MM.1S (cell line): Measurements from ENCODE around the gene GSTM2.

Experiments used
- DNase-seq: peaks from one replicate; pipeline ENCODE4 v3.0.0-alpha.2; 2015
- H2AFZ ChIP-seq: fragments of 300-600 bp; sonication (generic); 2 replicates; pipeline ENCODE4 v1.6.0; 2016; ENCODE audit warnings: antibody characterized with exemption, low read length
- H3F3A ChIP-seq: fragments of 300-600 bp; sonication (generic); 2 replicates; pipeline ENCODE4 v1.6.1; 2016; ENCODE audit warnings: mild to moderate bottlenecking, antibody characterized with exemption, low read length, moderate library complexity, mixed read lengths; ENCODE audit not compliant: insufficient read depth
- H3K27ac ChIP-seq: fragments of 300-600 bp; sonication (generic); 2 replicates; pipeline ENCODE4 v1.5.1; 2016; ENCODE audit warnings: mild to moderate bottlenecking, low read length
- H3K27me3 ChIP-seq: fragments of 300-600 bp; sonication (generic); replicated peaks from 2 replicates; pipeline ENCODE4 v1.6.0; 2016; ENCODE audit warnings: low read length; ENCODE audit not compliant: insufficient read depth
- H3K36me3 ChIP-seq: fragments of 300-600 bp; sonication (generic); replicated peaks from 2 replicates; pipeline ENCODE4 v1.6.1; 2016; ENCODE audit warnings: mild to moderate bottlenecking, low read length, mixed read lengths; ENCODE audit not compliant: insufficient read depth
- H3K4me1 ChIP-seq: fragments of 300-600 bp; sonication (generic); 2 replicates; pipeline ENCODE4 v1.6.1; 2016; ENCODE audit warnings: low read length, mixed read lengths
- H3K4me2 ChIP-seq: fragments of 300-600 bp; sonication (generic); 2 replicates; pipeline ENCODE4 v1.6.0; 2016; ENCODE audit warnings: low read depth, low read length
- H3K4me3 ChIP-seq: fragments of 300-600 bp; sonication (generic); 2 replicates; pipeline ENCODE4 v1.5.1; 2016; ENCODE audit warnings: low read length, mixed read lengths
- H3K79me2 ChIP-seq: fragments of 300-600 bp; sonication (generic); 2 replicates; pipeline ENCODE4 v1.6.1; 2016; ENCODE audit warnings: mixed run types, low read length, mixed read lengths
- H3K9ac ChIP-seq: fragments of 300-600 bp; sonication (generic); 2 replicates; pipeline ENCODE4 v1.6.1; 2016; ENCODE audit warnings: low read length, mixed read lengths
- H3K9me2 ChIP-seq: fragments of 300-600 bp; sonication (generic); replicated peaks from 2 replicates; pipeline ENCODE4 v1.6.1; 2016; ENCODE audit warnings: mild to moderate bottlenecking, low read length, mixed read lengths; ENCODE audit not compliant: insufficient read depth
- H3K9me3 ChIP-seq: fragments of 300-600 bp; sonication (generic); replicated peaks from 2 replicates; pipeline ENCODE4 v1.6.1; 2016; ENCODE audit warnings: mild to moderate bottlenecking, low read length, mixed read lengths; ENCODE audit not compliant: insufficient read depth
- H4K20me1 ChIP-seq: fragments of 300-600 bp; sonication (generic); 2 replicates; pipeline ENCODE4 v1.6.1; 2016; ENCODE audit warnings: mild to moderate bottlenecking, low read length, moderate library complexity, mixed read lengths; ENCODE audit not compliant: insufficient read depth
- CTCF ChIP-seq: fragments of 300-600 bp; sonication (generic); IDR thresholded peaks from 2 replicates; pipeline ENCODE4 v1.5.1; 2016; ENCODE audit warnings: antibody characterized with exemption, low read length, mixed read lengths
- EZH2 ChIP-seq: fragments of 300-600 bp; sonication (generic); optimal IDR thresholded peaks from 2 replicates; pipeline ENCODE3; 2017; ENCODE audit warnings: low read depth, mild to moderate bottlenecking, antibody characterized with exemption, low read length, mixed read lengths
- EZH2phosphoT487 ChIP-seq: fragments of 300-600 bp; sonication (generic); IDR thresholded peaks from 2 replicates; pipeline ENCODE4 v1.6.1; 2018; ENCODE audit warnings: antibody characterized with exemption, low read length

Gene GSTM2

GRCh38 chr1:109637446-109637845 is 30.4 kb upstream of the GSTM2 start:
- no peak for TF ChIP-seq EZH2phosphoT487
- TF ChIP-seq EZH2, result no peak
- TF ChIP-seq CTCF, result no peak
- no peaks in the 10 kb centered on the region for H3K36me3 ChIP-seq
- no peaks in the 10 kb centered on the region for H3F3A ChIP-seq
- no peak for DNase-seq
- H3K4me2 ChIP-seq, result no peak overlapping the region
- no peaks in the 10 kb centered on the region for H3K27me3 ChIP-seq
- H3K9me2 ChIP-seq, result no peaks in the 10 kb centered on the region
- no peak overlapping the region for H3K4me3 ChIP-seq
- H3K4me1 ChIP-seq, result peaks cover 23% of the 10 kb centered on the region
- no peak overlapping the region for H3K27ac ChIP-seq
- H2AFZ ChIP-seq, result no peak overlapping the region
- no peaks in the 10 kb centered on the region for H4K20me1 ChIP-seq
- no peaks in the 10 kb centered on the region for H3K79me2 ChIP-seq
- H3K9ac ChIP-seq, result no peak overlapping the region
- H3K9me3 ChIP-seq, result no peaks in the 10 kb centered on the region

- no peaks in the 10 kb centered on the region for H4K20me1 ChIP-seq
- no peaks in the 10 kb centered on the region for H3K79me2 ChIP-seq
- peaks cover 22% of the 10 kb centered on the region for H3K4me1 ChIP-seq
- H3K9ac ChIP-seq, result no peak overlapping the region
- H2AFZ ChIP-seq, result no peak overlapping the region
- no peak overlapping the region for H3K4me2 ChIP-seq
- TF ChIP-seq EZH2phosphoT487, result no peak
- no peak for TF ChIP-seq EZH2
- TF ChIP-seq CTCF, result no peak
- H3K9me2 ChIP-seq, result no peaks in the 10 kb centered on the region
- no peak for DNase-seq
- no peaks in the 10 kb centered on the region for H3K36me3 ChIP-seq
- no peak overlapping the region for H3K27ac ChIP-seq
- no peaks in the 10 kb centered on the region for H3F3A ChIP-seq
- H3K27me3 ChIP-seq, result no peaks in the 10 kb centered on the region
- H3K9me3 ChIP-seq, result no peaks in the 10 kb centered on the region
- no peak overlapping the region for H3K4me3 ChIP-seq
These were observed 28.6 kb upstream of the GSTM2 start for GRCh38 chr1:109639063-109639840.

GRCh38 chr1:109639841-109640184 is 28.0 kb upstream of the GSTM2 start:
- Histone ChIP-seq H3K4me1 (peaks cover 16% of the 10 kb centered on the region), H3K4me2 (no peak overlapping the region), H3K27me3 (no peaks in the 10 kb centered on the region), H3K9ac (no peak overlapping the region), H3K9me3 (no peaks in the 10 kb centered on the region), H2AFZ (no peak overlapping the region), H3K36me3 (no peaks in the 10 kb centered on the region), H3K79me2 (no peaks in the 10 kb centered on the region), H3K4me3 (no peak overlapping the region), H3K27ac (no peak overlapping the region), H4K20me1 (no peaks in the 10 kb centered on the region), H3F3A (no peaks in the 10 kb centered on the region), H3K9me2 (no peaks in the 10 kb centered on the region)
- DNase-seq, result no peak
- no peak for TF ChIP-seq CTCF
- TF ChIP-seq EZH2phosphoT487, result no peak
- no peak for TF ChIP-seq EZH2
